OCI-LY3 (cell line): ENCODE data around the gene HYAL3.

Source experiments
- CTCF ChIP-seq: fragments of 200-600, 300-600 bp; sonication (generic); IDR thresholded peaks from 2 replicates; pipeline ENCODE4 v1.5.1; 2014; ENCODE audit warnings: antibody characterized with exemption, low read length, low read depth
- EZH2phosphoT487 ChIP-seq: fragments of 200-600 bp; shearing (Covaris generic); IDR thresholded peaks from 2 replicates; pipeline ENCODE4 v1.6.1; 2018; ENCODE audit warnings: antibody characterized with exemption, mixed run types, low read depth

GRCh38 chr3:50340147-50340447 is 40.9 kb upstream of the HYAL3 start:
- TF ChIP-seq CTCF (no peak), EZH2phosphoT487 (no peak)
